ENCODE results near the gene TPSD1.

The TPSD1 gene

DNA sequence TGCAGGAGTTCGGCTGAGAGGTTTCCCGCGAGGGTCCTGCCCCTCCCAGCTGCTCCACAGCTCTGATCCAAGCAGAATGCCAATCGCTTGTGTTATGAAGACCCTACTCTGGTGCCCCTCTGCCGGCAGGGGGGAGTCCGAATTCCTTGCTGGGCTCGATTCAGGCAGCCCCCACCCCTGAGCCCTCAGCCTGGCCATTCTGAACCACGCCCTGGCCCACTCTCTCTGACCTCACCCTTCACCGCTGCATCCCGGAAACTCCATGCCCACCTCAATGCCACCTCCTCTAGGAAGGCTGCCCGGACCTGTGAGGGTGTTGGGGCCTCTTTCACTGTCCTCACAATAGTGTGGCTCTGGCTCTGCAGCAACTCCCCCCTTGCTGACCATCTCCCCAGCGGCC, 45.7 kb downstream of the TPSD1 start:
- DNase-seq = no peak

- no peak for DNase-seq
Measured at GRCh38 chr16:1305823-1306222, 50.0 kb downstream of the TPSD1 start.

DNA sequence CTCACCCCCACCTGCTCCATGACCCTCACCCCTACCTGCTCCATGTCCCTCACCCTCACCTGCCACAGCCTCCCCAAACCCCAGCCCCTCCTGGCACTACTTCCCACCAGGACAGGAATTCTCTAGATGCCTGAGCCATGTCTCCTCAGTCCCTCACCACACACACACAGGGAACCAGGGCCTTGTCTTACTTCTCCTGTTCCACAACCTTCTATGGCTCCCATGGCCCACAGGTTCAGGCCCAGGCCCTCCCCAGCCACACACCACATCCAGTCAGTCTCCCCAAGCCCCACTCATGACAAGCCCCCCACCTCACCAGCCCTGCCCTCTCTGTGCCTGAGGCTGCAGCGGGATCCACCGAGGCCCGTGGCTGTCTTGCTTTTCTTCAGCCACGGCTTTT, 50.5 kb downstream of the TPSD1 start:
- no peak for DNase-seq

- DNase-seq = no peak
Measured at GRCh38 chr16:1308036-1308976, 52.4 kb downstream of the TPSD1 start.
